A549 (cell line): Measurements from ENCODE around the gene PDZD2. TPM values are rescaled to one million over a fixed set of nuclear protein-coding genes. Genes with fewer than 3 reads are reported as not detected.

Source experiments
- ATAC-seq, 2 experiments: fragments of 200-7000 bp in 1 of 2; fragments of >200 bp in 1 of 2; cut with Nextera tagmentation in 1 of 2; cut with Tn5 transposase in 1 of 2; 3 replicates each; pipeline versions ENCODE4 v1.8.0 to v1.9.1; 2018 to 2020; ENCODE audit warnings: mild to moderate bottlenecking in 1 of 2, moderate library complexity in 1 of 2
- CTCF ChIA-PET: fragments of 300-600 bp; sonication (Branson Sonifier 250); formaldehyde crosslinking; extraction: SDS; loops from one replicate; lab custom pipeline; 2021; ENCODE audit warnings: antibody characterized with exemption, inconsistent platforms; lab: Yijun Ruan, JAX
- POLR2A ChIA-PET: fragments of 350-600 bp; formaldehyde crosslinking; extraction: SDS; loops from one replicate; lab custom pipeline; 2021; ENCODE audit warnings: antibody characterized with exemption, inconsistent platforms; lab: Yijun Ruan, JAX
- DNase-seq, 2 experiments: peaks; one replicate each; pipeline versions ENCODE4 v3.0.0 to v3.0.0-alpha.2; 2011 to 2016; ENCODE audit warnings: low read depth in 1 of 2, low spot score in 1 of 2
- FAIRE-seq: peaks from 2 replicates; lab custom pipeline; 2011; peaks lifted over from hg19 to GRCh38; lab: Jason Lieb, UNC
- H3K27ac ChIP-seq, 2 experiments: fragments of >200 bp; sonication (Bioruptor Twin); formaldehyde crosslinking; 3 replicates each; pipeline ENCODE4 v1.5.1; 2016 to 2017
- H3K4me1 ChIP-seq: fragments of >200 bp; sonication (Bioruptor Twin); formaldehyde crosslinking; 3 replicates; pipeline ENCODE4 v1.6.1; 2016
- H3K4me2 ChIP-seq: fragments of >200 bp; sonication (Bioruptor Twin); formaldehyde crosslinking; 3 replicates; pipeline ENCODE4 v1.6.1; 2016
- H3K4me3 ChIP-seq: fragments of >200 bp; sonication (Bioruptor Twin); formaldehyde crosslinking; 3 replicates; pipeline ENCODE4 v1.5.1; 2016
- H3K9me3 ChIP-seq: fragments of >200 bp; sonication (Bioruptor Twin); formaldehyde crosslinking; 3 replicates; pipeline ENCODE4 v1.6.1; 2016
- ATOH8 ChIP-seq: fragments of 250-450 bp; sonication (Bioruptor Pico); IDR thresholded peaks from 2 replicates; pipeline ENCODE4 v1.5.0; 2020; ENCODE audit warnings: low read depth, mild to moderate bottlenecking, moderate library complexity
- CBX2 ChIP-seq: fragments of 200-600 bp; sonication (generic); IDR thresholded peaks from 2 replicates; pipeline ENCODE4 v1.6.1; 2016; ENCODE audit warnings: low read depth, mild to moderate bottlenecking, borderline replicate concordance
- CEBPB ChIP-seq, 2 experiments: fragments of >200 bp in 1 of 2; sonication (Bioruptor Twin) in 1 of 2; formaldehyde crosslinking in 1 of 2; IDR thresholded peaks; 2 replicates each; pipeline ENCODE4 v1.6.1; 2012 to 2016
- CHD2 ChIP-seq: fragments of 150-350 bp; IDR thresholded peaks from 2 replicates; pipeline ENCODE4 v1.6.1; 2014; ENCODE audit warnings: low read length; ENCODE audit not compliant: partially characterized antibody
- CHD4 ChIP-seq: fragments of 200-600 bp; sonication (generic); IDR thresholded peaks from 2 replicates; pipeline ENCODE4 v1.6.1; 2016; ENCODE audit warnings: antibody characterized with exemption, mild to moderate bottlenecking, borderline replicate concordance
- EHMT2 ChIP-seq: fragments of 200-600 bp; sonication (generic); IDR thresholded peaks from 2 replicates; pipeline ENCODE4 v1.6.1; 2016; ENCODE audit warnings: antibody characterized with exemption, low read depth, mild to moderate bottlenecking, moderate library complexity
- GATA3 ChIP-seq: IDR thresholded peaks from 2 replicates; pipeline ENCODE4 v1.6.1; 2012; ENCODE audit warnings: borderline replicate concordance
- HMGXB4 ChIP-seq: fragments of 250-450 bp; sonication (Bioruptor Pico); IDR thresholded peaks from 2 replicates; pipeline ENCODE4 v1.5.0; 2021; ENCODE audit warnings: mild to moderate bottlenecking, moderate library complexity, borderline replicate concordance
- HOXA7 ChIP-seq: fragments of 250-450 bp; sonication (Bioruptor Pico); IDR thresholded peaks from 2 replicates; pipeline ENCODE4 v1.5.0; 2020; ENCODE audit warnings: mild to moderate bottlenecking, moderate library complexity
- HOXB5 ChIP-seq: fragments of 250-450 bp; sonication (Bioruptor Pico); IDR thresholded peaks from 2 replicates; pipeline ENCODE4 v1.5.0; 2020; ENCODE audit warnings: mild to moderate bottlenecking, moderate library complexity
- JUNB ChIP-seq: fragments of >200 bp; sonication (Bioruptor Twin); formaldehyde crosslinking; IDR thresholded peaks from 2 replicates; pipeline ENCODE4 v1.6.1; 2016
- MYC ChIP-seq: IDR thresholded peaks from 2 replicates; pipeline ENCODE4 v1.6.1; 2012; ENCODE audit warnings: mild to moderate bottlenecking, inconsistent platforms, low read length, improper control_type of control experiment, borderline replicate concordance
- NFE2L2 ChIP-seq: fragments of 150-350 bp; conservative IDR thresholded peaks from 2 replicates; pipeline ENCODE4 v1.6.1; 2014; ENCODE audit warnings: low read length
- NPAS2 ChIP-seq: fragments of 250-450 bp; sonication (Bioruptor Pico); IDR thresholded peaks from 2 replicates; pipeline ENCODE4 v1.8.0; 2022; ENCODE audit warnings: mild to moderate bottlenecking, moderate library complexity, borderline replicate concordance
- NR3C1 ChIP-seq: fragments of >200 bp; sonication (Bioruptor Twin); formaldehyde crosslinking; IDR thresholded peaks from 3 replicates; pipeline ENCODE4 v1.6.1; 2017
- PBX3 ChIP-seq: IDR thresholded peaks from 2 replicates; pipeline ENCODE4 v1.6.1; 2012
- POLR2A ChIP-seq: IDR thresholded peaks from 2 replicates; pipeline ENCODE4 v1.6.1; 2012; ENCODE audit warnings: mild to moderate bottlenecking, low read length
- POLR2AphosphoS2 ChIP-seq: conservative IDR thresholded peaks from 2 replicates; pipeline ENCODE4 v1.6.1; 2012; ENCODE audit warnings: low read length, improper control_type of control experiment, inconsistent platforms
- RCOR1 ChIP-seq: fragments of 150-350 bp; IDR thresholded peaks from 2 replicates; pipeline ENCODE4 v1.6.1; 2014; ENCODE audit warnings: antibody characterized with exemption, low read length, low read depth
- RFX5 ChIP-seq: fragments of 450-650 bp; IDR thresholded peaks from 2 replicates; pipeline ENCODE4 v1.7.1; 2014; ENCODE audit warnings: antibody characterized with exemption, mild to moderate bottlenecking, moderate library complexity
- RNF2 ChIP-seq: fragments of 200-600 bp; sonication (generic); IDR thresholded peaks from 2 replicates; pipeline ENCODE4 v1.6.1; 2016; ENCODE audit warnings: low read depth, mild to moderate bottlenecking, antibody characterized with exemption, moderate library complexity, borderline replicate concordance
- TFCP2L1 ChIP-seq: fragments of 250-450 bp; sonication (Bioruptor Pico); IDR thresholded peaks from 2 replicates; pipeline ENCODE4 v1.5.0; 2021; ENCODE audit warnings: mild to moderate bottlenecking
- USF2 ChIP-seq: fragments of 450-650 bp; IDR thresholded peaks from 2 replicates; pipeline ENCODE4 v1.6.1; 2014; ENCODE audit warnings: antibody characterized with exemption
- ZSCAN20 ChIP-seq: fragments of 250-450 bp; sonication (Bioruptor Pico); IDR thresholded peaks from 2 replicates; pipeline ENCODE4 v1.8.0; 2022; ENCODE audit warnings: mild to moderate bottlenecking, moderate library complexity
- WGBS: methylation state at CpG from one replicate; pipeline ENCODE4 v1.1.6; 2017; ENCODE audit errors: missing lambda C conversion rate; 5-methylcytosine and 5-hydroxymethylcytosine counted together
- polyA plus RNA-seq, 4 experiments: library from polyadenylated mRNA; depleted of rRNA in 3 of 4; stranded (reverse); fragments of >200 nt; fragmentation: RNase III in 1 of 4; extraction: RNeasy Plus Mini Kit Qiagen cat#74134 plus additional on column Dnase treatment in 1 of 4; gene quantifications; 2 replicates in 3 of 4; 3 replicates in 1 of 4; pipeline ENCODE4 v1.2.3, GENCODE V29; 2011 to 2017
- TF ChIP-seq, protein P1 (sequence below): IDR thresholded peaks from 2 replicates; pipeline ENCODE4 v1.6.1; 2012
- TF ChIP-seq, protein P2 (sequence below): IDR thresholded peaks from 2 replicates; pipeline ENCODE4 v1.6.1; 2012; ENCODE audit warnings: low read depth, borderline replicate concordance

PDZD2 gene
- polyA plus RNA-seq, 2 of the 4 experiments (the other 2 are of a cell fraction), result 0.06 to 0.09 TPM

DNA sequence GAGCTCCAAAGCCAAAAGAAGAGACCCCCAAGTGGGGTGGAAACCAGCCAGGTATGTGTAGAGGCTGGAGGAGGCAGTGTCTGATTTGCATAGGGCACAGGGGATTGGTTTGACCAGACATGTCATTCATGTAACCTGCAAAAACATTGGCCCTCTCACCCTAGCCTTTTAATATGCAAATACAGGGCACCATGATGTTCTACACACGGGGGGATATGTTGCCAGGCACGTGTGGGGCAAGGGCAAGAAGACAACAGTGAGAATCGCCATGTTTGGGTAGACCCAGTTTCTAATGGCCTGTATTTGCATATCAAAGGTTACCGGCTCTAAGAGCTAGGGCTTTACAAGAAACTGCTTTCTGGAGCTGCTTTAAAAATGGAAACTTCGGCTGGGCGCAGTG, 326.3 kb downstream of the PDZD2 start:
- CTCF ChIA-PET, result interaction anchor here (1.7 kb wide), 1 partner anchor 35 kb away, joined by 5 read pairs; no protein-coding TSS in a partner anchor
- WGBS, result 38% methylated on average over 6 of the region's 6 CpGs
- FAIRE-seq (no peak), DNase-seq (no peak), ATAC-seq (no peak)
- Histone ChIP-seq H3K27ac (no peak overlapping the region), H3K4me1 (peaks cover 23% of the 10 kb centered on the region), H3K4me2 (no peak overlapping the region), H3K9me3 (no peaks in the 10 kb centered on the region), H3K4me3 (no peak overlapping the region)
- POLR2A ChIA-PET, result no interaction called here
- no peak for TF ChIP-seq GATA3
- TF ChIP-seq, all 56 proteins: peak for 0

GRCh38 chr5:31966936-31967335, 328.0 kb downstream of the PDZD2 start:
- ATAC-seq, result no peak
- DNase-seq, result no peak
- ChIA-PET POLR2A (no interaction called here), CTCF (no interaction called here)
- Histone ChIP-seq H3K4me1 (peaks cover 22% of the 10 kb centered on the region), H3K4me2 (no peak overlapping the region), H3K27ac (no peak overlapping the region), H3K9me3 (no peaks in the 10 kb centered on the region), H3K4me3 (no peak overlapping the region)
- 75% methylated on average over 5 of the region's 5 CpGs for WGBS
- no peak for FAIRE-seq
- no peak for TF ChIP-seq TFCP2L1 (CRISPR knock-in tag)
- TF ChIP-seq ZSCAN20 (CRISPR knock-in tag), result no peak
- no peak for TF ChIP-seq CHD4
- no peak for TF ChIP-seq EHMT2
- no peak for TF ChIP-seq RCOR1
- no peak for TF ChIP-seq USF2
- TF ChIP-seq, protein P1, sequence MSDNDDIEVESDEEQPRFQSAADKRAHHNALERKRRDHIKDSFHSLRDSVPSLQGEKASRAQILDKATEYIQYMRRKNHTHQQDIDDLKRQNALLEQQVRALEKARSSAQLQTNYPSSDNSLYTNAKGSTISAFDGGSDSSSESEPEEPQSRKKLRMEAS, result no peak
- TF ChIP-seq NFE2L2, result no peak
- no peak for TF ChIP-seq POLR2AphosphoS2
- TF ChIP-seq, protein P2, sequence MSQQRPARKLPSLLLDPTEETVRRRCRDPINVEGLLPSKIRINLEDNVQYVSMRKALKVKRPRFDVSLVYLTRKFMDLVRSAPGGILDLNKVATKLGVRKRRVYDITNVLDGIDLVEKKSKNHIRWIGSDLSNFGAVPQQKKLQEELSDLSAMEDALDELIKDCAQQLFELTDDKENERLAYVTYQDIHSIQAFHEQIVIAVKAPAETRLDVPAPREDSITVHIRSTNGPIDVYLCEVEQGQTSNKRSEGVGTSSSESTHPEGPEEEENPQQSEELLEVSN, result no peak
- no peak for TF ChIP-seq GATA3
- TF ChIP-seq PBX3, result no peak
- no peak for TF ChIP-seq POLR2A
- no peak for TF ChIP-seq HOXB5 (CRISPR knock-in tag)
- no peak for TF ChIP-seq NPAS2 (CRISPR knock-in tag)
- no peak for TF ChIP-seq JUNB

GRCh38 chr5:31967461-31967860, 328.5 kb downstream of the PDZD2 start:
- Histone ChIP-seq H3K27ac (no peak overlapping the region), H3K4me3 (no peak overlapping the region), H3K9me3 (no peaks in the 10 kb centered on the region), H3K4me1 (peaks cover 17% of the 10 kb centered on the region), H3K4me2 (no peak overlapping the region)
- DNase-seq (no peak), FAIRE-seq (no peak), ATAC-seq (no peak)
- TF ChIP-seq CHD2 (no peak), RNF2 (no peak), EHMT2 (no peak), ATOH8 (no peak), NR3C1 (no peak), CEBPB (IDR thresholded peaks at IDR 0.05) (no peak), RFX5 (no peak), HOXA7 (CRISPR knock-in tag) (no peak), POLR2A (no peak), PBX3 (no peak), HMGXB4 (no peak), MYC (no peak), CBX2 (no peak)
- TF ChIP-seq, protein P2, result no peak
- TF ChIP-seq, protein P1, result no peak
- WGBS, result 22% methylated on average over 3 of the region's 3 CpGs
- ChIA-PET CTCF (no interaction called here), POLR2A (no interaction called here)
